PC-3 (cell line): Measurements from ENCODE around the gene PLPP3. TPM values are rescaled to one million over a fixed set of nuclear protein-coding genes. Genes with fewer than 3 reads are reported as not detected.
A peak's percentile ranks its signal among the peaks of the same experiment; 100 is the strongest.

Experiments
- ATAC-seq: fragments of 200-7000 bp; cut with Tn5 transposase; 2 replicates; pipeline ENCODE4 v1.9.1; 2020; ENCODE audit warnings: mild to moderate bottlenecking, moderate library complexity
- BruUV-seq: library from RNA; stranded (reverse); fragments of 400-500 nt; replicated peaks from 2 replicates; lab custom pipeline; 2021; lab: Mats Ljungman, UMichigan
- CTCF ChIA-PET: fragments of 300-600 bp; sonication (Branson Sonifier 250); formaldehyde crosslinking; loops from one replicate; lab custom pipeline; 2022; ENCODE audit warnings: antibody characterized with exemption; lab: Charles Lee
- POLR2A ChIA-PET: fragments of 300-600 bp; sonication (Branson Sonifier 250); formaldehyde crosslinking; loops from one replicate; lab custom pipeline; 2022; ENCODE audit warnings: antibody characterized with exemption; ENCODE audit not compliant: unreplicated experiment; lab: Charles Lee
- DNase-seq: peaks from one replicate; pipeline ENCODE4 v3.0.0-alpha.2; 2015
- H2AFZ ChIP-seq: fragments of 300-600 bp; sonication (generic); 2 replicates; pipeline ENCODE4 v1.6.0; 2016; ENCODE audit warnings: antibody characterized with exemption, low read length
- H3F3A ChIP-seq: fragments of 300-600 bp; sonication (generic); one replicate; pipeline ENCODE4 v1.6.0; 2017; ENCODE audit warnings: antibody characterized with exemption, low read length, control low read depth, mild to moderate bottlenecking; ENCODE audit not compliant: unreplicated experiment
- H3K27ac ChIP-seq: fragments of 300-600 bp; sonication (generic); 2 replicates; pipeline ENCODE4 v1.5.1; 2016; ENCODE audit warnings: mild to moderate bottlenecking, low read length
- H3K27me3 ChIP-seq: fragments of 300-600 bp; sonication (generic); 2 replicates; pipeline ENCODE4 v1.6.1; 2016; ENCODE audit warnings: low read length, mixed read lengths
- H3K36me3 ChIP-seq: fragments of 300-600 bp; sonication (generic); 2 replicates; pipeline ENCODE4 v1.6.1; 2016; ENCODE audit warnings: low read depth, mixed run types, low read length, mixed read lengths
- H3K4me1 ChIP-seq: fragments of 300-600 bp; sonication (generic); 2 replicates; pipeline ENCODE4 v1.5.1; 2016; ENCODE audit warnings: low read length; ENCODE audit not compliant: insufficient read depth
- H3K4me2 ChIP-seq: fragments of 300-600 bp; sonication (generic); 2 replicates; pipeline ENCODE4 v1.6.0; 2016; ENCODE audit warnings: low read length
- H3K4me3 ChIP-seq: fragments of 300-600 bp; sonication (generic); 2 replicates; pipeline ENCODE4 v1.5.1; 2016; ENCODE audit warnings: mild to moderate bottlenecking, low read length, mixed read lengths
- H3K79me2 ChIP-seq: fragments of 300-600 bp; sonication (generic); 2 replicates; pipeline ENCODE4 v1.6.1; 2017; ENCODE audit warnings: low read length, mixed read lengths
- H3K9ac ChIP-seq: fragments of 300-600 bp; sonication (generic); 2 replicates; pipeline ENCODE4 v1.6.0; 2016; ENCODE audit warnings: mild to moderate bottlenecking, low read length
- H3K9me2 ChIP-seq: fragments of 300-600 bp; sonication (generic); replicated peaks from 2 replicates; pipeline ENCODE4 v1.6.1; 2016; ENCODE audit warnings: mixed run types, low read length, mixed read lengths
- H3K9me3 ChIP-seq: fragments of 300-600 bp; sonication (generic); 2 replicates; pipeline ENCODE4 v1.6.1; 2016; ENCODE audit warnings: low read length, mixed read lengths
- H4K20me1 ChIP-seq: fragments of 300-600 bp; sonication (generic); 2 replicates; pipeline ENCODE4 v1.6.1; 2016; ENCODE audit warnings: low read length, mixed read lengths
- CTCF ChIP-seq: fragments of 300-600 bp; sonication (generic); conservative IDR thresholded peaks from 2 replicates; pipeline ENCODE4 v1.5.1; 2017; ENCODE audit warnings: antibody characterized with exemption, low read depth, mild to moderate bottlenecking, low read length
- EZH2 ChIP-seq: fragments of 300-600 bp; sonication (generic); IDR thresholded peaks from one replicate; pipeline ENCODE4 v1.6.1; 2017; ENCODE audit warnings: antibody characterized with exemption, mild to moderate bottlenecking, low read length; ENCODE audit not compliant: unreplicated experiment
- EZH2phosphoT487 ChIP-seq: fragments of 300-600 bp; sonication (generic); IDR thresholded peaks from 2 replicates; pipeline ENCODE4 v1.6.1; 2018; ENCODE audit warnings: mild to moderate bottlenecking, antibody characterized with exemption, low read length, borderline replicate concordance
- intact Hi-C: fragments of 100-400 bp; cut with micrococcal nuclease; formaldehyde crosslinking; loops from 2 replicates; pipeline ENCODE4 v1.9.0; 2023
- total RNA-seq: library from RNA; depleted of rRNA; stranded (reverse); fragments of >200 nt; gene quantifications from 2 replicates; pipeline ENCODE4 v1.2.3, GENCODE V29; 2014

PLPP3 gene
- total RNA-seq, 1 experiment from 2014 or later: 41.0 TPM

GRCh38 chr1:56529801-56530200 lies 49.6 kb downstream of the PLPP3 start:
- intact Hi-C loops: loop anchor here (2.0 kb wide), 1 partner anchor 45 kb away; no protein-coding TSS in a partner anchor
- no peak overlapping the region for H3K4me3 ChIP-seq
- peaks cover 47% of the 10 kb centered on the region for H3K4me1 ChIP-seq
- H3K36me3 ChIP-seq: peaks cover 18% of the 10 kb centered on the region
- POLR2A ChIA-PET: no interaction called here
- CTCF ChIA-PET: no interaction called here
- H3F3A ChIP-seq: no peaks in the 10 kb centered on the region
- H3K4me2 ChIP-seq: no peak overlapping the region
- no peak overlapping the region for H3K27ac ChIP-seq
- H4K20me1 ChIP-seq: peaks cover 7% of the 10 kb centered on the region; the same call in 1 of the 2 replicates
- no peak overlapping the region for H2AFZ ChIP-seq
- no peaks in the 10 kb centered on the region for H3K9me3 ChIP-seq
- no peak overlapping the region for H3K9ac ChIP-seq
- no peaks in the 10 kb centered on the region for H3K9me2 ChIP-seq
- no TSS peak for BruUV-seq
- ATAC-seq (no peak), DNase-seq (no peak)
- peaks cover 24% of the 10 kb centered on the region for H3K79me2 ChIP-seq
- TF ChIP-seq CTCF (no peak), EZH2 (no peak)
- H3K27me3 ChIP-seq: no peaks in the 10 kb centered on the region

DNA sequence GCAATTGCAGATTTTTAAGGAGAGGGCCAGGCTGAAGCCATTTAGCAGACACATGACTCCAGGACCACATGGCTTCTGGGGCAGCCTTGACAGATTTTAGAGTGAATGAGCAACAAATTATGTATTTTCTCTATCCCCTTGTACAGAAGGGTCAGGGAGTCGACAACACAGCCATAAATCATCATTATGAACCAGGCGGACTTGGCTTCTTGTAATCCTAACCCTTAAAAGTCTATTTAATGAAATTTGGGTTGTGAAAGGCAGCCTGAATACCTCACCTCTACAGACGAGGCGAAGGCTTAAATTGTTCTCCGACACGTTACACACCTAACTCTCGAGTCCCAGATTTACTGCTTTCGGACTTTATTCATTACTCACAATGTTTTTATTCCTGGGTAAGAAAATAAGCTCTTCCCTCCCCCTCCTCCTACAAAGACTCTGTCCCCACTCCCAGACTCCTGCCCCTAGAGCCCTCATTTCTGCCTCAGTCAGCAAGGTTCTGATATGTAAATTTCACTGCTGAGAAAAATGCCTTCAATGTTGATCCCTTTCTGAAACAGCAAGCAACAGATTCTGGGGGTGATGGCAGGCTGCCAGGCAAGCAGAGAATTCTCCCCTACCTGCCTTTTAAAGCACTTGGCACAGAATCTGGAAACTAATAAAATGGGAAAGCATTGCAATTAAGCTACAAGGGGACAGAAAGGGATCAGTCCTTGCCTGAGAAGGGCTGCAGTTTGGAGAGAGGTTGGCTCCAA lies 51.6 kb downstream of the PLPP3 start:
- Histone ChIP-seq H3K4me1 (peaks cover 33% of the 10 kb centered on the region), H3K36me3 (peaks cover 24% of the 10 kb centered on the region; the same call in 1 of the 2 replicates), H3K9me3 (no peaks in the 10 kb centered on the region), H3K27me3 (no peaks in the 10 kb centered on the region), H3K9ac (no peak overlapping the region), H2AFZ (no peak overlapping the region), H3K27ac (no peak overlapping the region), H3K4me2 (no peak overlapping the region), H3K79me2 (peaks cover 26% of the 10 kb centered on the region), H3F3A (no peaks in the 10 kb centered on the region), H3K9me2 (no peaks in the 10 kb centered on the region), H4K20me1 (peaks cover 7% of the 10 kb centered on the region; the same call in 1 of the 2 replicates), H3K4me3 (no peak overlapping the region)
- TF ChIP-seq EZH2 (no peak), EZH2phosphoT487 (no peak), CTCF (no peak)
- intact Hi-C loops: loop anchor here (2.0 kb wide), 1 partner anchor 47 kb away; no protein-coding TSS in a partner anchor
- ChIA-PET CTCF (no interaction called here), POLR2A (no interaction called here)
- no TSS peak for BruUV-seq
- ATAC-seq: no peak
- DNase-seq: no peak

DNA sequence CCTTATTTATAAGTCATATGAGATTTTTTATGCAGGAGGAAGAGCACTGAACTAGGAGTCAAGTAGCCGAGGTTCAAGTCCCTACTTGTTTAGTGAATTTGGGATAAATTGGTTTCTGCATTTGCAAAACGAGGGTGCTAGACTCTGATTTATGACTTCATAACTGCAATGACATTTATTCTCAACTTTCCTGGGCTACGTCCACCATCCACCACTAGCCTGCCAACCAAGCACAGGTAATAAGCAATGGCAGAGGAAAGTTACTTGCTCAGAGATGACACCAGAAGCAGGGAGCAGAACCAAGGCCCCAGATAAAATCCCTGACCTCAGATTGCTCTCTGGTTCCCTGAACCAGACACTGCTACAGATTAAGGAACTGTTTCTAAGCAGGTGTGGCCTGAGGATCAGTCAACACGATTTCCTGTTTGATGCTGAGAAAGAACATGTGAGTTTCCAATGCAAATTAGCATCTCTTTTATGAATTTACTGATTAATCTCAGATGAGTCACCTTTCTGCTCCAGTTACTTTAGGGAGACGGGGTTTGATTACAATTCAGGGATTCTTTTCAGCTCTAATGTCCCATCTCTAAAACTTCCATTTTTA lies 52.7 kb downstream of the PLPP3 start:
- no peak overlapping the region for H3K4me3 ChIP-seq
- no peaks in the 10 kb centered on the region for H3K9me2 ChIP-seq
- TF ChIP-seq EZH2: no peak
- no peak for TF ChIP-seq CTCF
- TF ChIP-seq EZH2phosphoT487: no peak
- ATAC-seq: peak; percentile 42
- H3K9me3 ChIP-seq: no peaks in the 10 kb centered on the region
- H3K27me3 ChIP-seq: no peaks in the 10 kb centered on the region
- no peak overlapping the region for H3K4me2 ChIP-seq
- no peak overlapping the region for H3K27ac ChIP-seq
- POLR2A ChIA-PET: no interaction called here
- no peak overlapping the region for H2AFZ ChIP-seq
- H4K20me1 ChIP-seq: peaks cover 7% of the 10 kb centered on the region; the same call in 1 of the 2 replicates
- no TSS peak for BruUV-seq
- peaks cover 21% of the 10 kb centered on the region; the same call in 1 of the 2 replicates for H3K36me3 ChIP-seq
- DNase-seq: peak; percentile 26
- no peaks in the 10 kb centered on the region for H3F3A ChIP-seq
- peaks cover 33% of the 10 kb centered on the region for H3K4me1 ChIP-seq
- CTCF ChIA-PET: no interaction called here
- no peak overlapping the region for H3K9ac ChIP-seq
- intact Hi-C loops: no loop called here
- H3K79me2 ChIP-seq: peaks cover 23% of the 10 kb centered on the region
